Activated naive CD4-positive, alpha-beta T cell treated with anti-CD3 and anti-CD28 coated beads for 36 hours (primary cell): ENCODE measurements around the gene SLC25A53. TPM values are rescaled to one million over a fixed set of nuclear protein-coding genes. Genes with fewer than 3 reads are reported as not detected.
A peak's percentile ranks its signal among the peaks of the same experiment; 100 is the strongest.
"Not testable (repeated sequence)": the region's sequence is repeated elsewhere in the genome, so short reads cannot be mapped to it uniquely, and the experiment has no call there.

Experiments
- CTCF ChIA-PET: fragments of 350-600 bp; sonication (Branson Sonifier 250); formaldehyde crosslinking; loops from one replicate; lab custom pipeline; 2021; ENCODE audit warnings: antibody characterized with exemption; lab: Charles Lee
- DNase-seq: peaks from one replicate; pipeline ENCODE4 v3.0.0-alpha.2; 2020
- H3K27ac Mint-ChIP-seq: one replicate; pipeline ENCODE4 v1.8.0; 2021; ENCODE audit warnings: mild to moderate bottlenecking, mixed read lengths
- H3K27me3 Mint-ChIP-seq: one replicate; pipeline ENCODE4 v1.8.0; 2021; ENCODE audit warnings: low read depth, mixed read lengths
- H3K36me3 Mint-ChIP-seq: one replicate; pipeline ENCODE4 v1.8.0; 2021; ENCODE audit warnings: low read depth, mixed read lengths
- H3K4me1 Mint-ChIP-seq: one replicate; pipeline ENCODE4 v1.8.0; 2021; ENCODE audit warnings: low read depth, mixed read lengths
- H3K4me3 Mint-ChIP-seq: one replicate; pipeline ENCODE4 v1.8.0; 2021; ENCODE audit warnings: mild to moderate bottlenecking, moderate library complexity, mixed read lengths
- H3K9me3 Mint-ChIP-seq: one replicate; pipeline ENCODE4 v1.8.0; 2021; ENCODE audit warnings: mixed read lengths
- intact Hi-C: fragments of 100-400 bp; cut with micrococcal nuclease; formaldehyde crosslinking; loops from one replicate; pipeline ENCODE4 v1.15.1; 2023
- total RNA-seq, 2 experiments: library from RNA; stranded (reverse); gene quantifications; one replicate each; pipeline ENCODE4 v1.2.3, GENCODE V29; 2021

The SLC25A53 gene
- total RNA-seq, 2 experiments from 2014 or later = 4.6 to 5.0 TPM

GRCh38 chrX:104098151-104098808, 58.5 kb downstream of the SLC25A53 start:
- CTCF ChIA-PET = interaction anchor here (0.7 to 3.0 kb wide), 7 partner anchors 11 to 253 kb away, joined by 3 to 30 read pairs (median 4); partner anchors contain the start of gene ZCCHC18
- Mint-ChIP-seq H3K27me3 (peaks cover 3% of the 10 kb centered on the region), H3K9me3 (no peaks in the 10 kb centered on the region), H3K36me3 (no peaks in the 10 kb centered on the region), H3K27ac (no peak overlapping the region), H3K4me1 (peaks cover 2% of the 10 kb centered on the region), H3K4me3 (no peak overlapping the region)
- peak; percentile 67 for DNase-seq
- intact Hi-C loops = loop anchor here (1.0 kb wide), 5 partner anchors 15 to 253 kb away; no protein-coding TSS in a partner anchor

- Mint-ChIP-seq H3K9me3 (no peaks in the 10 kb centered on the region), H3K36me3 (no peaks in the 10 kb centered on the region), H3K27me3 (peaks cover 2% of the 10 kb centered on the region), H3K27ac (no peak overlapping the region), H3K4me3 (no peak overlapping the region), H3K4me1 (no peaks in the 10 kb centered on the region)
- DNase-seq = no peak
- CTCF ChIA-PET = interaction anchor here (0.6 kb wide), 1 partner anchor 96 kb away, joined by 3 read pairs; no protein-coding TSS in a partner anchor
- intact Hi-C loops = no loop called here
These were observed 70.9 kb downstream of the SLC25A53 start for GRCh38 chrX:104085919-104086318.

- Mint-ChIP-seq H3K27ac (no peak overlapping the region), H3K9me3 (no peaks in the 10 kb centered on the region), H3K4me1 (no peaks in the 10 kb centered on the region), H3K4me3 (no peak overlapping the region), H3K36me3 (no peaks in the 10 kb centered on the region), H3K27me3 (peaks cover 2% of the 10 kb centered on the region)
- DNase-seq = no peak
- intact Hi-C loops = no loop called here
- CTCF ChIA-PET = no interaction called here
These were observed 71.3 kb downstream of the SLC25A53 start for GRCh38 chrX:104085477-104085876.

- no peak for DNase-seq
- Mint-ChIP-seq H3K4me1 (no peaks in the 10 kb centered on the region), H3K27me3 (peaks cover 2% of the 10 kb centered on the region), H3K27ac (no peak overlapping the region), H3K9me3 (no peaks in the 10 kb centered on the region), H3K36me3 (no peaks in the 10 kb centered on the region), H3K4me3 (no peak overlapping the region)
- CTCF ChIA-PET = no interaction called here
- intact Hi-C loops = no loop called here
These were observed 72.1 kb downstream of the SLC25A53 start for GRCh38 chrX:104084534-104085277.

GRCh38 chrX:104084063-104084462, 72.7 kb downstream of the SLC25A53 start:
- CTCF ChIA-PET = no interaction called here
- no peaks in the 10 kb centered on the region for H3K4me1 Mint-ChIP-seq
- H3K9me3 Mint-ChIP-seq = no peaks in the 10 kb centered on the region
- H3K4me3 Mint-ChIP-seq = no peak overlapping the region
- DNase-seq = no peak
- H3K36me3 Mint-ChIP-seq = no peaks in the 10 kb centered on the region
- peaks cover 2% of the 10 kb centered on the region for H3K27me3 Mint-ChIP-seq
- intact Hi-C loops = no loop called here
- H3K27ac Mint-ChIP-seq = no peak overlapping the region

- H3K27ac Mint-ChIP-seq, H3K27me3 Mint-ChIP-seq, H3K4me3 Mint-ChIP-seq, H3K36me3 Mint-ChIP-seq, H3K9me3 Mint-ChIP-seq, DNase-seq, H3K4me1 Mint-ChIP-seq, CTCF ChIA-PET, intact Hi-C loops: not testable (repeated sequence)
These were observed 79.0 kb downstream of the SLC25A53 start for GRCh38 chrX:104077854-104078253.

- DNase-seq, H3K9me3 Mint-ChIP-seq, H3K27me3 Mint-ChIP-seq, H3K4me3 Mint-ChIP-seq, H3K36me3 Mint-ChIP-seq, H3K4me1 Mint-ChIP-seq, CTCF ChIA-PET, intact Hi-C loops, H3K27ac Mint-ChIP-seq: not testable (repeated sequence)
These were observed 80.9 kb downstream of the SLC25A53 start, which contains the start of gene TMSB15C for GRCh38 chrX:104075778-104076445. TMSB15C (minus strand) TSS chrX:104076236.

GRCh38 chrX:104062636-104063035, 94.2 kb downstream of the SLC25A53 start:
- H3K27ac Mint-ChIP-seq, H3K9me3 Mint-ChIP-seq, H3K4me3 Mint-ChIP-seq, CTCF ChIA-PET, H3K4me1 Mint-ChIP-seq, H3K36me3 Mint-ChIP-seq, intact Hi-C loops, H3K27me3 Mint-ChIP-seq, DNase-seq: not testable (repeated sequence)

- DNase-seq, H3K4me3 Mint-ChIP-seq, H3K4me1 Mint-ChIP-seq, H3K27me3 Mint-ChIP-seq, CTCF ChIA-PET, H3K27ac Mint-ChIP-seq, H3K9me3 Mint-ChIP-seq, intact Hi-C loops, H3K36me3 Mint-ChIP-seq: not testable (repeated sequence)
These were observed 101.9 kb downstream of the SLC25A53 start for GRCh38 chrX:104054956-104055355.

Other genes with a start within 250 kb of the SLC25A53 start
- 1 to 10 TPM; 7.2 to 8.6 TPM for gene TMSB15B, start 194.4 kb downstream of the SLC25A53 start, total RNA-seq
- gene H2BW1, start 143.3 kb downstream of the SLC25A53 start, total RNA-seq = not detected
- not detected for gene H2BW2, start 117.1 kb downstream of the SLC25A53 start, total RNA-seq
- 1 to 10 TPM; 2.1 TPM for gene TMSB15C, start 80.8 kb downstream of the SLC25A53 start, total RNA-seq
- under 1 TPM; 0.12 to 0.17 TPM for gene ZCCHC18, start 44.5 kb downstream of the SLC25A53 start, total RNA-seq
- 1 to 10 TPM; 6.0 to 6.1 TPM for gene FAM199X, start 9.4 kb upstream of the SLC25A53 start, total RNA-seq
- gene ESX1, start 97.9 kb upstream of the SLC25A53 start, total RNA-seq = not detected